Inflammatory macrophage (primary cell): ENCODE results near the gene ACSS1.
A peak's percentile ranks its signal among the peaks of the same experiment; 100 is the strongest.

Source experiments
- DNase-seq, 2 donors: peaks; one replicate each; pipeline ENCODE4 v3.0.0-alpha.2; 2020 to 2022

Gene ACSS1

DNA sequence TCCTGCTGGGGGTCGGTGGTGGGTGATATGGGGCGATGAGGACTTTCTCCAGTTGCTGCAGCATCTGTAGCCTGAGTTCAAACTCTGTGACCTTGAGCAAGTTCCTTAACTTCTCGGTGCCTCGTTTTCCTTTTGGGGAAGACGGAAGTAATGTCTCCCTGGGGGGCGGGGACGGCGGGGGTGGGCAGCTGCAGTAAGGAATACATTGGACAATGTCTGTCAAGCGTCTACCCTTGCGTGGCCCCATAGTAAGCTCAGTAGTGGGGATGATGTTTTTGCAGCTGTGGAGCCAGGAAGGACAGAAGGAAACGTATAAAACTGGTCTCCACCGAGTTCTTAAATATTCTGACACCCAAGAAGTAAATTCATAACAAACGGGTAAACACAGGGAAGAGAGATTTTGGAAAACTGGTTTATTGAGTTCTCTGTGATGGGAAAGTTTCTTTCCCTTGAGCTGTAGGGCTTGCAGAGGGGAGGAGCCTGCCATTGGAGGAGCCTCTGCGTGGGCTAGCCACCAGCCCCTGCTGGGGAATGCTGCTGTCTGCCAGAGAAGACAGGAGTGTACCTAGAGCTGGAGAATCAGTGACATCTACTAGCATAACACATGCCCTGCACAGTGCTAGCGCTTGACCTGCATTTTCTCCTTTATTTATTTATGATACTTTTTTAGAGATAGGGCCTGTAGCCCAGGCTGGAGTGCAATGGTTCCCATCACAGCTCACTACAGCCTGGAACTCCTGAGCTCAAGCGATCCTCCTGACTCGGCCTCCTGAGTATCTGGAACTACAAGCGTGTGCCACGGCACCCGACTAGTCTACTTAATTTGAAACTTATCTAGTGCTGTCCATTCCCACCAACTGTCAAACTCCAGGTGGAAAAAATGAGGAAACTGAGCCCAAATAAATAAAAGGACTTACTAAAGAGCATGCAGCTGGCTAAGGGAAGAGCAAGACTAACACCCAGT, 1.2 kb upstream of the ACSS1 start:
- peak; percentile 43 to 63 for DNase-seq

DNA sequence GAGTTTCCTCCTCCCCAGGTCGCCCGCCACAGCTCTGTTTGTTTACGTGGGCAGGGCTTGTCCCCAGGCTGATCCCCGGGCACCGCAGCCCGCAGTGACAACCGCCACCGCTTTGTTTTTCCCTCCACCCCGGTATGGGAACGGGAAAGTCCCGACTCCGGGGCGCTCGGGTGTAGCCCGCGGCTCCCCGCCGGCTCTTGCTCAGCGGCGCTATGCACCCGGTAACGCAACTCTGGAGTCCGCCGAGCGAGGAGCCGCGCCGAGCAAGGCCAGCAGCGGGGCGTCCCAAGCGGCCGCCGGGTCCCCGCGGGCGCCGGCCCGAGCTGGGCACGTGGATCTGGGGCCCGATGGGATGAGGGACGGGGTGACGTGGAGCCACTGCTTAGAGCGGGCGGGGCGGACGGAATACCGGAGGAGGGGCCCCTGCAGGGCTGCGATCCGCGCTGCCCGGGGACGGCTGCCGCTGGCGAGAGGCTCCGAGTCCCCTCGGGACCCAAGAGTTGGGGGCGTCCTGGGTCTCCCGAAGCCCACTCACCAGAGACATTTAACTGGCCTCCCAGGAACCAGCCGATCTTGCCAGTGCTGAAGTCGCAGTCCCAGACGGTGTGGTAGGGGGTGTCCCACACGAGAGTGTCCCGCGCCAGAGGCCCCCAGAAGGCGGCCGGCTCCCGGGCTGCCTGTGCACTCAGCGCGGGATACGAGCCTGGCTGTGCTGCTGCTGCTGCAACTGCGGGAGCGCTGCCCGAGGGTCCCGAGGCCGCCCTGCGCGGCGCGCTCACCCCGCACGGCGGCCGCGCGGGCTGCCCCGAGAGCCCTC, 497 bp downstream of the ACSS1 start:
- peak; percentile 66 to 75 for DNase-seq

DNA sequence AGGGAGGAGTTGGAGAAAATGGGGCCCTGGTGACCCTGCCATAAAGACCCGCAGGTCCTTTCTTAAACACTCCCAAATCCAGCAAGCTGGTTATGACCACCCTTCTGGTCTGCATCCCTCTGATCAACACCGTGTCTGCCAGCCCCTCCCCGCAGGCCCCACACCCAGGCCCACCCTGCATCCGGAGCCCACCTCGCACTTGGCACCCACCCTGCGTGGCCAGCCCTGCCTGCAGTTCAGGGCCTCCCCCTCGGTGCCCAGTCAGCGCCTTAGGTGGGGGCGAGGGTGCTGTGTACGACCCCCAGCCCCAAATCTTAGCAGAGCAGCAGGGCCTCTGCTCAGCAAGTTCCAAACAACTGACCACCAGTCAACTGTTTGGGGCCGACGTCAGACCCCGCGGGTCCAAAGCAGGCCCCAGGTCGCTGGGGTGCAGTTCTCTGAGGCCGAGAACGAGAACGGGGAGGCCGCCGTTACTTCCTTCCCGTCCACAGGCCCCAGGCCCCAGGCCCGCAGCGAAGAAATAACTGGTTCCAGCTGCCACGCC, 1.2 kb downstream of the ACSS1 start:
- DNase-seq, result no peak

DNA sequence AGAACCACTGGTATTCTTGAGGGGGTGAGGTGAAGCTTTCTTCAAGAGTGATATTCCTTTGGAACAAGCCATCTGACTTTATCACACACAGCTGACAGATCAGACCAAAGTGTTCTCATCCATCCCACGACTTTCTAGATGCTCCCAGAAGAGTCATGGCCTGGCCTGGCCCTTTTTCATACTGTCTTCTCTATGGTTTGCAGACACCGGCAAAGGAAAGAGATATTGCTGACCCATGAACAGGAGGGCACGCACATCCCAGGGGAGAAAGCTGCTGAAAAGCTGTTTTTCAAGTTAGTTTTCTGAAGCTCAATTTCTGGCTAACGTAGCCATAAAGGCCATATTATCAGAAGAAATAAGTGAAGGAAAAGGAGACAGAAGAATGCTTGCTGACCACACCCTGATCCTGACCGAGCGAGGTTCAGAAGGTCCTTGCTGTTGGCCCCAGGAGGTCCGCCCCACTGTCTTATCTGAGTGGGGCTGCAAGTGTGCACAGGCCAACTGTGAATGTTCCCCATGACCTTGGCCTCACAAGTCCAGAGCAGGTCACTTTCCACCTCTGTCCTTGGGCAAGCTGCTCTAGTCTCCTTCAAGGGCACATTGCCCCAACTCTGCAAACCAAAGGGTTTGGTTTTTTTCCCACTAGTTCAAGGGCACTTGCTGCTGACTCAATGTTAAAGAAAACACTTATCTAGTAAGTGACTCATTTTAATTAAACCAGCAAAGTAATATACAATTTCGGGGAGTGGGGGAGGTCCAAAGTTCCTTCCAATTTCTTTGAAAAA, 2.0 kb downstream of the ACSS1 start:
- no peak for DNase-seq

DNA sequence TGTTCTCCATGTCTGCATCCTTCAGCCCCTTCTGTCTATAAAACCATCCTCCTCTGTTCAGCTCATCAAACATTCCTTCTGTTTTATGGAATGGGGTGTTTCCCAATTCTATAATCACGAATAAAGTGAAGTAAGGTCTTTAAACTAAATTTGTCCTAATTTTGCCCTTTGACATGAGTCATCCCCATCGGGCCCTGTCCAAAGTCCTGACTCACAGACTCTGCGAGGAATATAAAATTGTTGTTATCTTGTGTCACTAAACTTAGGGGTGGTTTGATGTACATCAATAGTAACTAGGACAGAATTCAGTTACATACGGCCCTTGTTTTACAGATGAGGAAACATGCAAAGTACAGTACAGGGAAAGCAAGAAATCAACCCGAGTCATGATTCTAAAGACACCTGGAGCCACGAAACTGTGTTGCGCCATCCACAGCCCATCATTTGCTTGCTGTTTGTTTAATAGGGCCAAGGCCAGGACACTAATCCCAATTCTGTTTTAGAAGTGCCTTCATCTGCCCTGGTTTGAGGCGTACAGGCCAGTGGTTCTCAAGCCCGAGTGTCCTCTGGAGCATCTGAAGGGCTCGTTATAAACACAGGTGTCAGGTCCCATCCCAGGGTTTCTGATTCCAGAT, 2.8 kb downstream of the ACSS1 start:
- DNase-seq, result peak in 1 of 2 donors; percentile 14

DNA sequence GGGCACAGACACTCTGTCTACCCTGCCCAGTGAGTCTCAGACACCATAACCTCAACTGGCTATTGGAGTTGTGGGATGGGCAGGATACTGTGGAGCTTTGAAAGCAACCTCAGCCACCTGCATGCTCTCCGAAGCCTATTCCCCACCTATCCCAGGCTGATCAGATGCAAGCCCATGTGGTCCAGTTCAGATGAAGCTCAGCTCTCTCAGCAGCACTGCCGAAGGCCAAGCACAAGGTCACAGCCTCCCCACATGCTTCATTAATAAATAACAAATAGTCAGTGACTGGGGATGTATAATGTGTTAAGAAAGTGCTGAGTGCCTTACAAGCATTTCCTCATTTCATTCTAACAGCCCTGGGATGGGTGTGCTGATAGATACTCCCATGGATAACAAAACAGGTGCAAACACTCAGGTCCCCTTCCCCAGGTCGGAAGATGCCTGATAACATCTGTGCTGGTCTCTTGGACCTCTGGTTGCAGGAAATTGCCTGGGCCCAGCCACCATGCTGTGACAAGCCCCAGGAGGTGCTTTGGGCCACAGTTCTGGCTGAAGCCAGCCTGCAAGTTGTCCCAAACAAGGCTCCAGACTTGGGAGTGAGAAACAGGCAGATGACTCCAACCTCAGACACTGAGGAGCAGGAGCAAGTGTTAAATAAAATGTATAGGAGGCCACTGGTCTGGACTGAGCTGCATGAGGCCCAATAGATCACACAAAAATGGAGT, 3.7 kb downstream of the ACSS1 start:
- DNase-seq, result no peak

DNA sequence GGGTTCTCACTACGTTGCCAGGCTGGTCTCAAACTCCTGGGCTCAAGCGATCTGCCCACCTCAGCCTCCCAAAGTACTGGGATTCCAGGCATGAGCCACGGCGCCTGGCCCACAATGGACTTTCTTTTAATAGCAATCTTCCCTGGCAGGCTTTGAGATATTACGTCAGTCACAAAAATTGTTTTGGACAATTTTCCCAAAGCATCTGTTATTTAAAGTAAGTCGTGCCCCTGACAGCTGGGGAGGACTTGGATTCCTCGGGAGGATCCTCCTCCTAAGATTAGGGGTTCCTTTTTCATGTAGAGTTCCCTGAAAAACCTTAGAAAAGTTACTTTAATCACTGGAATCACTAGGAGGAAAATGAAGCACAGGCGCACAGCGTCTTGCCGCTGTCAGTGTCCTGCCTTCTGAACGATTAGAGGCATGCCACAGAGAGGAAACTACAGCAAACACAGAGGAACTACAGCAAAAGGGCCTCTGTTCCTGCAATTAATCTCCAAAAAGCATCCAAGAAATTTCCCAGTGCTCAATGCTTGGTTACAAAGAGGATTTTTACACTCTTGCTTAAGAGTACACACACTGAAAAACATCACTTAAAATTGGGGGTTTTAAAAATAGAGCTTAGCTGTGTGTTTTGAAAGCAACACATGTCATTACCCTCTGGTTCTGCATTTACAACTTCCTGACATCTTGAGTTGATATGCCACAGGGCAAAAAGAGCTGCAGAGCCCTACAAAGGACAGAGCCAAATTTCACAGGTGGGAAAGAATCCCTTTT, 4.5 kb downstream of the ACSS1 start:
- DNase-seq, result peak; percentile 24 to 48

DNA sequence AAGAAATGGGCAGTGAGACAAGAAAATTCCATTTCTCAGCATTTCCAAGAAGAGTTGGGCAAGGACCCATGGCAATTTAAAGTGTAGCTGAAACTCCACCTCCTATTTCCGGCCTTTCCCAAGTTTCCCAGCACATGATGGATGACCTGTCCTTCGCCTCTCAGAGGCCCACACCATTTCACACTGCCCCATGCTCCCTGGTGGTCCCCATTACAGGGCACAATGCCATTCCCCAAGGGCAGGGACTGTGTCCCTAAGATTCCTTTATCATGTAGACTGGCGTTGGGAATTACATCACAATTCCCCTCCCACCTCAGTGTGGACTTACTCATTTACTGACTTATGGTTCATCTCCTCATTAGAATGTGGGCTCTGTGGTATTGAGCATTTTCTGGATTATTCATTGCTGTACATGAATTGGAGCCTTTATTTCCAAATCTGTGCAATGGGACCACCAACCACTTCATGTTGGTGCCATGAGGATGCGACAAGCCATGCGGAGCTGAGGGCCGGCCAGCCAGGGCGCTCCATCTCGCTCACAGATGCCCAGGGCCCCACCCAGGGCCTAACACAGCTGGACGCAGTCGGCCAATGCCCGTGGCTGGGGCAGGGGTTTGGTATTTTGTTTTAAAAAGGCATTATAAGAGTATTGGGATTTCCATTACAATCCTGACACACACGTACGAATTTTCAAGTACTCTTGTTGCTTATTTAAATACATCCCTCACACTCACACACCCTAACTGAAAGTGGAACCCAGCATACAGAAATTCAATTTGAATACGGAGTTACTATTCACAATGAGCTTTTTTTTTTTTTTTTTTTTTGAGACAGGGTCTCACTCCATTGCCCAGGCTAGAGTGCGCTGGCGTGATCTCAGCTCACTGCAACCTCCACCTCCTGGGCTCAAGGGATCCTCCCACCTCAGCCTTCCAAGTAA, 5.4 kb downstream of the ACSS1 start:
- peak in 1 of 2 donors; percentile 11 for DNase-seq

DNA sequence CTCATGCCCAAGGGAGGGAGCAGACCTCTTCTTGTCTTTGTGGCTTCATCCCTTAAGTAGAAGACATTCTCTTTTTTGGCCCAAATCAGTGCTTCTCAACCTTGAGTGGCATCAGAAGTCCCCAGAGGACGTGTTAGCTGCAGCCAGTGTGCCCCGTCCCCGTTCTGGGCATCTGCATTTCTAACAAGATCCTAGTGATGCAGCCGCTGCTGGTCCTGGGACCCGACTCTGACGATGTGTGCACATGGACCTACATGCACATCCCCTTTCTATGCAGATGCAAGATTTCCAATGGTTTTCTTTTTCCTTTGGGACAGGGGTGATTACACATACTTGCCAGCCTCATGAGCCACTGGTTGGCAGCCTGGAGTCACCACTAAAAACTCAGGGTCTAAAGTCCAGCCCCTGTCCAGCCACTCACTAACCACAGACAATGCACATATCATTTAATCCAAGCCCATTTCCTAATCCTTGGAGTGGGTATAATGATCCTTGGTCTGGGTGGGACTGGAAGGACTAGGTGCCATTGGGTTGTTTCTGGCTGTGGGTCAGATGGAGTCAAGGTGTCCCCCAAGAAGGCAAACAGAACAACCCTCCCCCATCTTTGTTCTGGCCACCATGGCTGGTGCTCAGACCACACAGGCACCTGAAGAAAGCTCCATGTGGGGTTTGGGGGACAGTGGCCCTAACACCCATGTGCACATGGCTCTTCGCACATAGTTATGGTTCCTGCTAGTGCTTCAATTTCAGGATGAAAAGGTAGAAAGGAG, 6.4 kb downstream of the ACSS1 start:
- no peak for DNase-seq

DNA sequence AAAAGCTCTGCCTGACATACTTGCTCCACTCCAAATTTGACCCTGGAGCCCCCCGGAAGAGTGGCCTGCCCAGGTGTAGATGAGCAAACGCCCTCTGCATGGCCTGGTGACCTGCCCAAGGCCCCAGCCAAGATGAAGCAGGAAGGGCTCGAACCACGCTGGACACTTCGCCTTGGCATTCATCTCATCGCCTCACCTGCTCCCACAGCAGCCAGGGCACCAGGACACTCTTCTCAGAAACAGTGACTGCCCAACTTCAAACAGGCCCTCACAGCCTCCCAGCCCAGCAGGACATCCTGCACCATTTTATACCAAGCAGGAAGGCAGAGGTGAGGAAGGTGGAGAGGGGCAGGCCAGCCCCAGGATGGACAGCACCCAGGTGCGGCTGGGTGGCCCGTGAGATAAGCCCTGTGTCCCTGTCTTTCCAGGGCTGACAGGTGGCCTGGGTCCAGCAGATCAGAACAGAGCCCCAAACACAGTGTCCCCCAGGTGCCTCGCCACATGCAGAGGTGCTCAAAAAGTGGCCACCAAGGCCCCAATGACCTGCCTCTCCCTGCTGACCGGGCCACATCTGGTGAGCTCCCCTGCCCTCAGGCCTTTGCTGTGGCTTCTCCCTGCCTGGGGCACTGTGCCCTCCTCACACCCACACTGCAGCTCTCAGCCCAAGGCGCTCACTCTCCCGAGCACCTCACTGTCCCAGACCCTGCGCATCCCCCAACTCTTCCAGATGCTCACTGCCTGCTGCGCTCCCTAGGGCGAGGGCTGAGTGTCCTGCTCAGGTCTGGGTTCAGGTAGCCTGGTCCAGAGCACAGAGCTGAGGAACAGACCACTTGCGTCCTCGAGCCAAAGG, 7.2 kb downstream of the ACSS1 start:
- no peak for DNase-seq

DNA sequence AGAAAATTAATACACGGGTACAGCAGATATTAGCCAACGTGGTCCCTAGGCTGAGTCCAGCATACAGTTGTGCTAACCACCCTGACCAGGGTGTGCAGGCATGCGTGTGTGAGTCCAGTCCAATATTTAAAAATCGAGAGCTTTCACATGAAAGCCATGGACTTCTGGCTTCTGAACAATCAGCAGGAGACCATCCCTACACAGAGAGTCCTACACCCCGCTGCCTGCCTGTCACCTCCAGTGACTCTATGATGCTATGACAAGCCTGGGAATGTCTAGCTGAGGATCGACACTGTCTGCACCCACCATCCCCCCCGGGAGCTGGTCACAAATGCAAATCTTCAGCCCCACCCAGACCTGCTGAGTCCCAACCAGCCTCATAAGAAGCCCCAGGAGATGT, 7.9 kb downstream of the ACSS1 start:
- DNase-seq, result no peak

DNA sequence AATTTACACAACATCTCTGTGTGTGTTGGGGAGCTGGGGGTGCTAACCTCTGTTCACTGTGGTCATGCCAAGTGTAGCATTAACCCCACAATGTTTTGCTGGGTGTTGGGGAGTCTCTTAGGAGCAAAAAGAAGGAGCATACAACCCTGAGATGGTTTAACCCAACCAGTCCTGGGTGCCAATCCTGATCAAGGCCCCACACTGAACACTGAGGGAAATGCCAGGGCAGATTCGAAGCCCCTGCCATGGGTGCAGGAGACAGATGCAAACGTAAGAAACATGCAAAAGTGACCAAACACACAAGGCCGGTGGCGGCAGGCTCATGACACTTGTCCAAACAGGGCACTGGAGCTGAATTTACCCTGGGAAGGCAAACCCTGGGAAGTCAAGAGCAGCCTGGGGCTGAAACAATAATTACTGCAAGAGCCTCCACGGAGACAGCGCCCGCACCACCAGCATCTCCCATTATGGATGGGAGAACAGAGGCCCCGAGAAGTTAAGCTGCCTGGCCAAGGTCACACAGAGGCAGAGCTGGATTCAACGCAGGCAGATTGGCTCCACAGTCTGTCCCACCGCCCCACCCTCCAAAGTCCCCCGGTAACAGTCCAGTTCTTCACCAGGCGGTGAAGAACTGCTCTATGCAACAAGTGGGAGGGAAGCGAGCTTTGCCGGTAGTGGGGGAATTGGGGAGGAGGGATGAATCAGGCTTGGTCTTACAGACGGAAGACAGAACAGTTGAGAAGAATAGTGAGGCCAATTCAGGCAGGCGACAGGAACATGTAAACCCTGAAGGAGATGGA, 8.5 kb downstream of the ACSS1 start:
- DNase-seq, result no peak

DNA sequence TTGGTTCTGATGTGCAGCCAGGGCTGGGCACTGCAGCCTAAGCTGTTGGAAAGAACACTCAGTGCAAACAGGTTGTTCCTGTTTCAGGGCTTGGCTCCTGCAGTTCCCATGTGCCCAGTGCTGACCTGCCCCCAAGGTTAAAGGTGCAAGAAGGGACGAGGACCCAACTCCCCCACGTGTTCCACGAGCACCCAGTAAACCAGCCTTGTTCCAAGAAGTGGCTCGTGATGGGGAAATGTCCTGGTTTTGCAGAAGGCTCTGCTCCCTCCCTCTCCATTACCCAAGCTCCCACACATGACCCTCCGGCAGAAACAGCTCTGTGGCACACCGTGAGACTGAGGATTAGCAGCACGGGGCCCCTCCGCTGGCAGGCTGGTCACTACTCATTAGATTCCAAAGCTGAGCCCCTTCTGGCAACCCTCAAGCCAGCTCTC, 9.4 kb downstream of the ACSS1 start:
- peak; percentile 41 to 52 for DNase-seq

DNA sequence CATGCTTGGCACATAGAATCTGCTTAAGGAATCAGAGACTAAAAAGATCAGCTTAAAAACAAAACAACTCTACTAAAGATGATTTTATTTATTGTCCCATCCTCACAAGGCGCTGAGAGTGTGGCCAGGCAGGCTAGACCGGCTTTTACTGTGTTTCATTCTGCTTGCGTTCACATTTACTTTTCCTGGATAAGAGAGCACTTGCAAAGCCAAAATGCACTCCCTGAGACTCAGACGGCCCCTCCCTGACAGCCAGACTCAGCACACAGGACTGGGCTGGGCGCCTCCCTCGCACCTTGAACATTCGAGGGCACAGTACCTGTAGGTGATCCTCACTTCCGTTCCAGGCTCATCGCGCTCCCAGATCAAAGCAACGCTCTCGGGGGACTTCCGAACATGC, 10.2 kb downstream of the ACSS1 start:
- DNase-seq, result no peak

DNA sequence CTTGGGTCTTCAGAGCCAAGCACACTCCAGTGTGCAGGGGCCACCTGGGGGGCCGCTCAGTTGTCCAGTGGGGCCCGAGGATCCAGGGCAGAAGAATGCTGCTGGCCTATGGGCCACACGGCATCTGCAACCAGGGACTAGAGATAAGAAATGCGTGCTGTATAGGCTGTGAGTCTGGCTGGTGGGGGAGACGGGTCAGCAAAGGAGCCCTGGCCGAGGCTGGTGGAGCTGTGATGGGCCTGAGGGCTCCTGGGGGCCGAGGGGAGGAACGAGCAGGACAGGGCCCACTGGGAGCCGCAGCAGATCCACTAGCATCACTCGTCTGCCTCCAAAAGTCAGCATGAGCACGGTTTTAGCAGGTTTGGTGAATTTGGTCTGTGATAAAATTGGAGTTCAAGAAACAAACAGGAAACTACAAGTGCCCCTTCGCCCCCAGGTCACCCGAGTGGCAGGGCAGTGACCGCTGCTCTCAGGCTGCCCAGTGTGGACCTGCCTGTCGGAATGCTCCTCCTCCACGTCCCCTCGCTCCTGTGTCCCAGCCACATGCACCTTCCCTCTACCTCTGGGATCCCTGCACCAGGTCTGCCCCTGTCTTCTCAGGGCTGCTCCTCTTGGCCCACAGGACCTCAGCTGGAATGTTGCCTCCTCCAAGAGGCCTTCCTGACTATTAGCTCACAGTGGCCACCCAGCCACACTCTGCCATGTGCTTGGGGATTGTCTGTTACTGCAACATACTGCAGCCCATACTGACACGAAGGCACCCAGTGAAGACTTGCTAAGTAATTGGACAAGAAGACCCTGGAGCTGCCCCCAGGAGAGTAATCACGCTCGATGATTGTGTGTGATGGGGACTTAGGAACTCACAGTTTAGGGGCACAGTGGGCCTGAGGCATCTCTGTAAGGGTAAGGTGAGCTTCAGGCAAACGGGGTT, 10.9 kb downstream of the ACSS1 start:
- DNase-seq, result no peak
